Endothelial cell of umbilical vein (primary cell): Measurements from ENCODE around the gene IRF2. TPM values are rescaled to one million over a fixed set of nuclear protein-coding genes. Genes with fewer than 3 reads are reported as not detected.

Source experiments
- BruUV-seq: library from RNA; stranded (reverse); fragments of 400-500 nt; replicated peaks from 2 replicates; lab custom pipeline; 2021; lab: Mats Ljungman, UMichigan
- CTCF ChIA-PET: fragments of 300-600, 350-600 bp; sonication (Branson Sonifier 250); formaldehyde crosslinking; loops from one replicate; lab custom pipeline; 2021; ENCODE audit warnings: antibody characterized with exemption, inconsistent platforms; lab: Charles Lee
- POLR2A ChIA-PET: fragments of 300-600, 350-600 bp; sonication (Branson Sonifier 250); formaldehyde crosslinking; loops from one replicate; lab custom pipeline; 2021; ENCODE audit warnings: antibody characterized with exemption, inconsistent platforms; lab: Charles Lee
- DNase-seq: peaks from one replicate; pipeline ENCODE4 v3.0.0-alpha.2; 2011; ENCODE audit warnings: low read depth, low spot score
- FAIRE-seq: peaks from 2 replicates; lab custom pipeline; 2011; peaks lifted over from hg19 to GRCh38; lab: Jason Lieb, UNC
- H2AFZ ChIP-seq: 2 replicates; pipeline ENCODE4 v1.6.0; 2012; ENCODE audit warnings: low read depth, low read length, control low read depth, inconsistent platforms
- H3K27ac ChIP-seq: 2 replicates; pipeline ENCODE4 v1.5.1; 2011; ENCODE audit warnings: low read depth, mild to moderate bottlenecking, control low read depth, low read length, moderate library complexity; ENCODE audit not compliant: insufficient read depth
- H3K27me3 ChIP-seq, 2 experiments: 2 replicates each; pipeline versions ENCODE4 v1.6.0 to v1.6.1; 2011; ENCODE audit warnings: low read length in 2 of 2, mixed read lengths in 1 of 2; ENCODE audit not compliant: control insufficient read depth in 2 of 2, insufficient read depth in 2 of 2
- H3K36me3 ChIP-seq, 2 experiments: 2 replicates in 1 of 2; 3 replicates in 1 of 2; pipeline ENCODE4 v1.5.1; 2011; ENCODE audit warnings: low read length in 2 of 2, mild to moderate bottlenecking in 1 of 2, moderate library complexity in 1 of 2; ENCODE audit not compliant: control insufficient read depth in 2 of 2, insufficient read depth in 2 of 2; ENCODE audit errors: extremely low read depth in 1 of 2
- H3K4me1 ChIP-seq: 3 replicates; pipeline ENCODE4 v1.5.1; 2011; ENCODE audit warnings: mild to moderate bottlenecking, low read length; ENCODE audit not compliant: control insufficient read depth, insufficient read depth; ENCODE audit errors: extremely low read depth
- H3K4me2 ChIP-seq: 2 replicates; pipeline ENCODE4 v1.6.1; 2011; ENCODE audit warnings: low read length, control low read depth, mixed read lengths; ENCODE audit not compliant: insufficient read depth
- H3K4me3 ChIP-seq, 3 experiments: fragments of 200-600 bp in 1 of 3; sonication (generic), shearing (Covaris generic) in 1 of 3; replicated peaks in 1 of 3; 2 replicates each; pipeline ENCODE4 v1.5.1; 2011 to 2016; ENCODE audit warnings: control low read depth in 3 of 3, low read length in 3 of 3, mild to moderate bottlenecking in 2 of 3, inconsistent platforms in 1 of 3, low read depth in 1 of 3, moderate library complexity in 1 of 3; ENCODE audit not compliant: insufficient read depth in 1 of 3
- H3K79me2 ChIP-seq: 2 replicates; pipeline ENCODE4 v1.6.0; 2012; ENCODE audit warnings: low read length, inconsistent platforms; ENCODE audit not compliant: control insufficient read depth, insufficient read depth
- H3K9ac ChIP-seq: replicated peaks from 2 replicates; pipeline ENCODE3; 2011; ENCODE audit warnings: low read length, control low read depth; ENCODE audit not compliant: insufficient read depth; ENCODE audit errors: extremely low read depth
- H3K9me1 ChIP-seq: replicated peaks from 3 replicates; pipeline ENCODE4 v1.6.0; 2011; ENCODE audit warnings: mild to moderate bottlenecking, low read length; ENCODE audit not compliant: control insufficient read depth, insufficient read depth; ENCODE audit errors: extremely low read depth
- H3K9me3 ChIP-seq: replicated peaks from 2 replicates; pipeline ENCODE4 v1.5.1; 2012; ENCODE audit warnings: low read length, inconsistent platforms; ENCODE audit not compliant: control insufficient read depth, insufficient read depth
- H4K20me1 ChIP-seq: replicated peaks from 2 replicates; pipeline ENCODE3; 2011; ENCODE audit warnings: mild to moderate bottlenecking, low read length; ENCODE audit not compliant: control insufficient read depth, insufficient read depth; ENCODE audit errors: extremely low read depth
- CTCF ChIP-seq, 2 donors: IDR thresholded peaks; 1 replicate in 1 of 2; 2 replicates in 1 of 2; pipeline ENCODE4 v1.5.1; 2011; ENCODE audit warnings: low read length in 2 of 2, mild to moderate bottlenecking in 2 of 2, moderate library complexity in 2 of 2, control low read depth in 1 of 2, inconsistent platforms in 1 of 2, low read depth in 1 of 2; ENCODE audit not compliant: insufficient read depth in 1 of 2; ENCODE audit errors: extremely low read depth in 1 of 2
- EZH2 ChIP-seq: IDR thresholded peaks from 2 replicates; pipeline ENCODE4 v1.6.1; 2012; ENCODE audit warnings: borderline replicate concordance, low read depth, mild to moderate bottlenecking, moderate library complexity, low read length, inconsistent platforms; ENCODE audit not compliant: severe bottlenecking
- FOS ChIP-seq: IDR thresholded peaks from 2 replicates; pipeline ENCODE4 v1.6.1; 2011; ENCODE audit warnings: mild to moderate bottlenecking, low read length, moderate library complexity, borderline replicate concordance; ENCODE audit not compliant: insufficient read depth
- GATA2 ChIP-seq: IDR thresholded peaks from 2 replicates; pipeline ENCODE4 v1.7.0; 2011; ENCODE audit warnings: low read depth, mild to moderate bottlenecking, moderate library complexity, mixed read lengths, low read length; ENCODE audit not compliant: insufficient read length, insufficient read depth
- JUN ChIP-seq: IDR thresholded peaks from 2 replicates; pipeline ENCODE4 v1.6.1; 2011; ENCODE audit warnings: borderline replicate concordance, low read depth; ENCODE audit not compliant: insufficient read length, insufficient read depth
- MAX ChIP-seq: IDR thresholded peaks from 2 replicates; pipeline ENCODE4 v1.6.1; 2011; ENCODE audit not compliant: insufficient read depth, insufficient read length
- MYC ChIP-seq: IDR thresholded peaks from one replicate; pipeline ENCODE4 v1.6.1; 2011; ENCODE audit warnings: mild to moderate bottlenecking, low read depth, low read length
- POLR2A ChIP-seq: IDR thresholded peaks from 2 replicates; pipeline ENCODE4 v1.6.1; 2012; ENCODE audit warnings: low read depth, mild to moderate bottlenecking, control low read depth, low read length
- POLR2AphosphoS5 ChIP-seq: IDR thresholded peaks from 2 replicates; pipeline ENCODE4 v1.6.1; 2012; ENCODE audit warnings: low read depth, mild to moderate bottlenecking, control low read depth, low read length, moderate library complexity; ENCODE audit not compliant: insufficient read depth
- dilution Hi-C: fragments of 300-500 bp; cut with MboI; formaldehyde crosslinking; loops from one replicate; pipeline ENCODE4 v1.15.0; 2019; ENCODE audit warnings: low sequenced_read_pairs; ENCODE audit not compliant: extremely low pct_ligation_motif_present
- intact Hi-C: fragments of 100-400 bp; cut with micrococcal nuclease; formaldehyde crosslinking; loops from one replicate; pipeline ENCODE4 v1.10.0; 2022
- polyA plus RNA-seq, 4 experiments: library from polyadenylated mRNA; depleted of rRNA in 3 of 4; stranded (reverse) in 3 of 4; unstranded in 1 of 4; fragments of >200 nt; gene quantifications; 2 replicates each; pipeline versions ENCODE4 v1.2.1 to v1.2.3, GENCODE V29; 2011 to 2012; ENCODE audit warnings: missing spikeins in 1 of 4
- total RNA-seq: library from RNA; stranded (reverse); gene quantifications from 2 replicates; pipeline ENCODE4 v1.2.3, GENCODE V29; 2021

The IRF2 gene
- total and polyA plus RNA-seq, 2 donors (not counting 3 experiments of a cell fraction or from before 2014, with no cell fraction given) = 26.9 to 27.6 TPM

GRCh38 chr4:184387351-184387750, 87.0 kb downstream of the IRF2 start:
- Histone ChIP-seq H3K9ac (no peak overlapping the region), H2AFZ (no peak overlapping the region), H3K79me2 (no peaks in the 10 kb centered on the region), H3K4me1 (peaks cover 48% of the 10 kb centered on the region), H4K20me1 (no peaks in the 10 kb centered on the region), H3K27me3 (no peaks in the 10 kb centered on the region), H3K9me1 (no peaks in the 10 kb centered on the region), H3K4me2 (no peak overlapping the region), H3K36me3 (peaks cover 3 to 28% of the 10 kb centered on the region in 2 experiments), H3K9me3 (no peaks in the 10 kb centered on the region), H3K4me3 (no peak overlapping the region), H3K27ac (no peak overlapping the region)
- no peak for DNase-seq
- TF ChIP-seq MYC (no peak), EZH2 (no peak), JUN (no peak), MAX (no peak), CTCF (IDR thresholded peaks at IDR 0.05; ENCODE audit: extremely low read depth in 1 of 2, insufficient read depth in 1 of 2, low read depth in 1 of 2, low read length in 2 of 2) (no peak), POLR2AphosphoS5 (no peak), FOS (no peak), POLR2A (no peak), GATA2 (no peak)
- intact Hi-C loops (no loop called here), dilution Hi-C loops (no loop called here)
- CTCF ChIA-PET = interaction anchor here (1.0 to 1.5 kb wide), 3 partner anchors 100 to 347 kb away, joined by 3 to 4 read pairs (median 3); partner anchors contain the start of gene CENPU
- BruUV-seq = no TSS peak
- no peak for FAIRE-seq
- POLR2A ChIA-PET = no interaction called here
